Neural cell (in vitro differentiated cells): ENCODE data around the gene NDUFAB1. TPM values are rescaled to one million over a fixed set of nuclear protein-coding genes. Genes with fewer than 3 reads are reported as not detected.
A peak's percentile ranks its signal among the peaks of the same experiment; 100 is the strongest.

ENCODE experiments used
- H2AFZ ChIP-seq: fragments of 200-600, 300-800 bp; sonication (generic), shearing (Covaris generic); 2 replicates; pipeline ENCODE4 v1.6.0; 2014; ENCODE audit warnings: low read depth, mild to moderate bottlenecking, antibody characterized with exemption, low read length, moderate library complexity
- H3F3A ChIP-seq: fragments of 200-600 bp; shearing (Covaris generic); 2 replicates; pipeline ENCODE4 v1.6.1; 2016; ENCODE audit warnings: mild to moderate bottlenecking, moderate library complexity, mixed read lengths, antibody characterized with exemption, low read length; ENCODE audit not compliant: insufficient read depth, poor library complexity, severe bottlenecking
- H3K27ac ChIP-seq: fragments of 200-600, 300-800 bp; sonication (generic), shearing (Covaris generic); 2 replicates; pipeline ENCODE4 v1.5.1; 2014; ENCODE audit warnings: mild to moderate bottlenecking, low read length, moderate library complexity
- H3K27me3 ChIP-seq: fragments of 300-800, 200-600 bp; sonication (generic), shearing (Covaris generic); 2 replicates; pipeline ENCODE4 v1.6.0; 2014; ENCODE audit warnings: mild to moderate bottlenecking, low read depth, low read length, moderate library complexity; ENCODE audit not compliant: insufficient read depth
- H3K36me3 ChIP-seq: fragments of 300-800, 200-600 bp; sonication (generic), shearing (Covaris generic); 2 replicates; pipeline ENCODE4 v1.5.1; 2014; ENCODE audit warnings: mild to moderate bottlenecking, antibody characterized with exemption, low read length, moderate library complexity; ENCODE audit not compliant: insufficient read depth
- H3K4me2 ChIP-seq: fragments of 300-800, 200-600 bp; sonication (generic), shearing (Covaris generic); 2 replicates; pipeline ENCODE4 v1.6.0; 2014; ENCODE audit warnings: mild to moderate bottlenecking, low read length
- H3K4me3 ChIP-seq: fragments of 300-800, 200-600 bp; sonication (generic), shearing (Covaris generic); 2 replicates; pipeline ENCODE4 v1.5.1; 2014; ENCODE audit warnings: mild to moderate bottlenecking, low read length, moderate library complexity
- H3K79me2 ChIP-seq: fragments of 200-600 bp; shearing (Covaris generic); replicated peaks from 2 replicates; pipeline ENCODE4 v1.6.0; 2014; ENCODE audit warnings: mild to moderate bottlenecking, low read length, moderate library complexity; ENCODE audit not compliant: insufficient read depth
- H3K9ac ChIP-seq: fragments of 300-800, 200-600 bp; sonication (generic), shearing (Covaris generic); 2 replicates; pipeline ENCODE4 v1.6.1; 2016; ENCODE audit warnings: mild to moderate bottlenecking, low read length, mixed read lengths
- H3K9me2 ChIP-seq: fragments of 200-600 bp; shearing (Covaris generic); 2 replicates; pipeline ENCODE4 v1.6.1; 2016; ENCODE audit warnings: mild to moderate bottlenecking, low read length, mixed read lengths; ENCODE audit not compliant: insufficient read depth
- H3K9me3 ChIP-seq: fragments of 200-600, 300-800 bp; sonication (generic), shearing (Covaris generic); 2 replicates; pipeline ENCODE4 v1.6.1; 2016; ENCODE audit warnings: mild to moderate bottlenecking, mixed run types, low read length, moderate library complexity, mixed read lengths
- H4K20me1 ChIP-seq: fragments of 200-600 bp; shearing (Covaris generic); 2 replicates; pipeline ENCODE4 v1.6.1; 2016; ENCODE audit warnings: mild to moderate bottlenecking, mixed run types; ENCODE audit not compliant: insufficient read depth
- CTCF ChIP-seq: fragments of 450-650 bp; IDR thresholded peaks from 2 replicates; pipeline ENCODE4 v1.5.1; 2014; ENCODE audit warnings: antibody characterized with exemption, mild to moderate bottlenecking, moderate library complexity; ENCODE audit not compliant: poor library complexity, severe bottlenecking
- EP300 ChIP-seq: fragments of 450-650 bp; conservative IDR thresholded peaks from 2 replicates; pipeline ENCODE4 v1.6.1; 2014; ENCODE audit warnings: antibody characterized with exemption, mild to moderate bottlenecking, moderate library complexity; ENCODE audit not compliant: poor library complexity, severe bottlenecking
- EZH2 ChIP-seq: fragments of 200-600, 300-800 bp; shearing (Covaris generic), sonication (generic); IDR thresholded peaks from 2 replicates; pipeline ENCODE4 v1.6.1; 2014; ENCODE audit warnings: antibody characterized with exemption, low read length, borderline replicate concordance, mild to moderate bottlenecking; ENCODE audit not compliant: insufficient read depth, poor library complexity, severe bottlenecking
- MXI1 ChIP-seq: fragments of 450-650 bp; conservative IDR thresholded peaks from 2 replicates; pipeline ENCODE4 v1.6.1; 2014; ENCODE audit warnings: antibody characterized with exemption, mild to moderate bottlenecking; ENCODE audit not compliant: poor library complexity, severe bottlenecking
- POLR2AphosphoS5 ChIP-seq: IDR thresholded peaks from 2 replicates; pipeline ENCODE4 v1.6.1; 2012
- RAD21 ChIP-seq: fragments of 450-650 bp; conservative IDR thresholded peaks from 2 replicates; pipeline ENCODE4 v1.6.1; 2014; ENCODE audit warnings: antibody characterized with exemption, mild to moderate bottlenecking, moderate library complexity
- SMC3 ChIP-seq: fragments of 450-650 bp; conservative IDR thresholded peaks from 2 replicates; pipeline ENCODE4 v1.6.1; 2014; ENCODE audit warnings: antibody characterized with exemption, mild to moderate bottlenecking, moderate library complexity; ENCODE audit not compliant: poor library complexity
- TAF1 ChIP-seq: IDR thresholded peaks from 2 replicates; pipeline ENCODE4 v1.6.1; 2012; ENCODE audit warnings: low read depth
- polyA plus RNA-seq: library from polyadenylated mRNA; depleted of rRNA; stranded (reverse); fragments of >200 nt; gene quantifications from 2 replicates; pipeline ENCODE4 v1.2.3, GENCODE V29; 2014
- TF ChIP-seq, protein P1 (sequence below): IDR thresholded peaks from 2 replicates; pipeline ENCODE4 v1.6.1; 2012; ENCODE audit warnings: borderline replicate concordance

The NDUFAB1 gene
- polyA plus RNA-seq, 1 donor from 2014 or later, result 492 TPM

DNA sequence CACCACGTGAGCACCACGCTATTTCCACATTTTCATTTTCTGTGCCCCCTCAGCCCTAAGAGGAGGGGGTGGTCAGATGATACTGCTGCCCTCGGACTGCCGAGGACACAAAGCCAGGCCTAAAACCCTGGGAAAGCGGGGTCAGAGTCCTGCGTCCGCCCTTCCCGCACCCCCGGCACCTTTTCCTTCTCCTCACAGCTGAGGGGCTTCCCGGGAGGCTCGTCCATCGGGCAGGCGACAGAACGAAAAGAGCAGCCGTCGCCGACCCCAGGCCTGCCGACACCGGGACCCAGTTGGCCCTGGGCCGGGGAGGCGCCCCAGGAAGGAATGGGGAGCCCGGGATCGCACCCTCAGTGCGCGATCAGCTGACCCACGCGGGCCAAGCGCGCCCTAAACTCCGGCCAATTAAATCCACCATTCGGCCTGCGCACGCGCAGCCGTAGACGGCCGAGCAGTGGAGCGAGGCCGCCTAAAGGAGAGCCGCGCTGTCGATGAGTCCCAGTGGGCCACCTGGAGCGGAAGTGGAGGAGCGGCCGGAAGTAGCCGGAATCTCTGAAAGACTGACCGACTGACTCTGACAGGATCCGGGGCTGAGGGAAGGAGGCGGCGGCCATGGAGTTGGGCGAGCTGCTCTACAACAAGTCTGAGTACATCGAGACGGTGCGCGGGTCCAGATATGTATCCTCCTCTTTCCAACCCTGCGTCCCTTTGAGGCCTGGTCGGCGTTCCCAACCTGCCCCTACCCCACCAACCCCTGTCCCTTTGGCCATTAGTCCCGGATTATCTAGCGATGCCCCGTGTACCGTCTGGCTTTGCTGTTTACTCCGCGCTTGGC is 45.0 kb upstream of the NDUFAB1 start, which contains the start of the genes DCTN5 and PALB2:
DCTN5 (plus strand) TSS at position 536 of the 835 bp plus-strand sequence; CDS start at position 613, 77 bp downstream.
PALB2 (minus strand) TSS at position 380 of the 835 bp plus-strand sequence; CDS start at position 227, 153 bp downstream.
- Histone ChIP-seq H3K9me3 (no peaks in the 10 kb centered on the region), H3F3A (no peaks in the 10 kb centered on the region), H3K9ac (peak within 1 kb of the TSS; percentile 87), H3K36me3 (peaks cover 8% of the 10 kb centered on the region), H3K4me3 (peak within 1 kb of the TSS; percentile 90), H3K4me2 (peak within 1 kb of the TSS; percentile 48), H2AFZ (peak within 1 kb of the TSS; percentile 97), H3K79me2 (peaks cover 29% of the 10 kb centered on the region), H3K9me2 (no peaks in the 10 kb centered on the region), H4K20me1 (no peaks in the 10 kb centered on the region), H3K27me3 (no peaks in the 10 kb centered on the region), H3K27ac (peak within 1 kb of the TSS; percentile 85)
- TF ChIP-seq, protein P1, sequence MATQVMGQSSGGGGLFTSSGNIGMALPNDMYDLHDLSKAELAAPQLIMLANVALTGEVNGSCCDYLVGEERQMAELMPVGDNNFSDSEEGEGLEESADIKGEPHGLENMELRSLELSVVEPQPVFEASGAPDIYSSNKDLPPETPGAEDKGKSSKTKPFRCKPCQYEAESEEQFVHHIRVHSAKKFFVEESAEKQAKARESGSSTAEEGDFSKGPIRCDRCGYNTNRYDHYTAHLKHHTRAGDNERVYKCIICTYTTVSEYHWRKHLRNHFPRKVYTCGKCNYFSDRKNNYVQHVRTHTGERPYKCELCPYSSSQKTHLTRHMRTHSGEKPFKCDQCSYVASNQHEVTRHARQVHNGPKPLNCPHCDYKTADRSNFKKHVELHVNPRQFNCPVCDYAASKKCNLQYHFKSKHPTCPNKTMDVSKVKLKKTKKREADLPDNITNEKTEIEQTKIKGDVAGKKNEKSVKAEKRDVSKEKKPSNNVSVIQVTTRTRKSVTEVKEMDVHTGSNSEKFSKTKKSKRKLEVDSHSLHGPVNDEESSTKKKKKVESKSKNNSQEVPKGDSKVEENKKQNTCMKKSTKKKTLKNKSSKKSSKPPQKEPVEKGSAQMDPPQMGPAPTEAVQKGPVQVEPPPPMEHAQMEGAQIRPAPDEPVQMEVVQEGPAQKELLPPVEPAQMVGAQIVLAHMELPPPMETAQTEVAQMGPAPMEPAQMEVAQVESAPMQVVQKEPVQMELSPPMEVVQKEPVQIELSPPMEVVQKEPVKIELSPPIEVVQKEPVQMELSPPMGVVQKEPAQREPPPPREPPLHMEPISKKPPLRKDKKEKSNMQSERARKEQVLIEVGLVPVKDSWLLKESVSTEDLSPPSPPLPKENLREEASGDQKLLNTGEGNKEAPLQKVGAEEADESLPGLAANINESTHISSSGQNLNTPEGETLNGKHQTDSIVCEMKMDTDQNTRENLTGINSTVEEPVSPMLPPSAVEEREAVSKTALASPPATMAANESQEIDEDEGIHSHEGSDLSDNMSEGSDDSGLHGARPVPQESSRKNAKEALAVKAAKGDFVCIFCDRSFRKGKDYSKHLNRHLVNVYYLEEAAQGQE, result peak; percentile 64
- TF ChIP-seq TAF1, result peak; percentile 88
- TF ChIP-seq EP300, result peak; percentile 27
- TF ChIP-seq CTCF, result no peak
- TF ChIP-seq RAD21, result no peak
- peak; percentile 96 for TF ChIP-seq MXI1
- TF ChIP-seq POLR2AphosphoS5, result peak; percentile 89
- TF ChIP-seq EZH2, result no peak
- peak; percentile 33 for TF ChIP-seq SMC3

DNA sequence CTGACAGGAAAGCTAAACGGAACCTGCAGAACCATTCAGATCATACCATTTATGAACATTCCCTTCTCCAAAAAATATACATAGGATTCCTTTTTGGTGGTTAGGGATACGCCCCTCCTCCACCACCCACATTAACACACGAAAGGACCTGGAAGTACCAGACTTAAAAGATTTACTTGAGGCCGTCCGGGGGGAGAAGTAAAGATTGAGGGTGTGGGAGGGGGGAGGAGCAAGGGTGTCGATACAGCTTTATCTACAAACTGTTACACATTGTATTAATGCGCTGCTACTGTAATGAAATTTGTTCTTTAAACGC is 44.5 kb upstream of the NDUFAB1 start:
- peak overlapping the region; percentile 67 for H3K27ac ChIP-seq
- H3K9ac ChIP-seq, result peak overlapping the region; percentile 87
- H3K9me2 ChIP-seq, result no peaks in the 10 kb centered on the region
- peak overlapping the region; percentile 90 for H3K4me3 ChIP-seq
- no peaks in the 10 kb centered on the region for H3F3A ChIP-seq
- peak overlapping the region; percentile 97 for H2AFZ ChIP-seq
- peak overlapping the region; percentile 28 for H3K4me2 ChIP-seq
- H4K20me1 ChIP-seq, result no peaks in the 10 kb centered on the region
- H3K27me3 ChIP-seq, result no peaks in the 10 kb centered on the region
- no peaks in the 10 kb centered on the region for H3K9me3 ChIP-seq
- H3K79me2 ChIP-seq, result peaks cover 27% of the 10 kb centered on the region
- TF ChIP-seq EP300, result no peak
- no peak for TF ChIP-seq MXI1
- no peak for TF ChIP-seq TAF1
- TF ChIP-seq POLR2AphosphoS5, result no peak
- TF ChIP-seq SMC3, result no peak
- TF ChIP-seq, protein P1, result no peak
- TF ChIP-seq RAD21, result no peak
- TF ChIP-seq EZH2, result no peak
- TF ChIP-seq CTCF, result no peak
- peaks cover 4% of the 10 kb centered on the region for H3K36me3 ChIP-seq
